ENCODE data around the gene ITSN2.

DNA sequence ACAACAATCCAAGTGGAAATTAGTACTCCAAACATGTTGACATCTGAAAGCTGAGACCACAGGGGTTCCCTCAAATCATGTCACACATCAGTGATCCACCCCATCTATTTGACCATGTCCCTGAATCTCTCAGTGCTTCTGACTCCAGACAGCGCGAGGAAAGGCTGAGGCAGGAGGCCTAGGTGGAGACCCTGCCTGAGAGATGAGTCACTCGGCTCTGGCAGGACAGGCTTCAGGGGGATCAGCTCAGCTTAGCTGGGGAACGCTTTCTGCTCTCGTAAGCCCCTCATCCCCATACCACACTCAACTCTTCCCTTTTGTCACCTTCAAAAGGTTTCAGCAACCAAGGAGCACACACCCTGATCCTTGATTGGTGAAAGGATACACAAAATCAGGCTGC is 191.3 kb downstream of the ITSN2 start:
- TF ChIP-seq, protein P1, sequence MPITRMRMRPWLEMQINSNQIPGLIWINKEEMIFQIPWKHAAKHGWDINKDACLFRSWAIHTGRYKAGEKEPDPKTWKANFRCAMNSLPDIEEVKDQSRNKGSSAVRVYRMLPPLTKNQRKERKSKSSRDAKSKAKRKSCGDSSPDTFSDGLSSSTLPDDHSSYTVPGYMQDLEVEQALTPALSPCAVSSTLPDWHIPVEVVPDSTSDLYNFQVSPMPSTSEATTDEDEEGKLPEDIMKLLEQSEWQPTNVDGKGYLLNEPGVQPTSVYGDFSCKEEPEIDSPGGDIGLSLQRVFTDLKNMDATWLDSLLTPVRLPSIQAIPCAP (CRISPR knock-in tag; IDR thresholded peaks at IDR 0.05): no peak
- TF ChIP-seq, protein P2, sequence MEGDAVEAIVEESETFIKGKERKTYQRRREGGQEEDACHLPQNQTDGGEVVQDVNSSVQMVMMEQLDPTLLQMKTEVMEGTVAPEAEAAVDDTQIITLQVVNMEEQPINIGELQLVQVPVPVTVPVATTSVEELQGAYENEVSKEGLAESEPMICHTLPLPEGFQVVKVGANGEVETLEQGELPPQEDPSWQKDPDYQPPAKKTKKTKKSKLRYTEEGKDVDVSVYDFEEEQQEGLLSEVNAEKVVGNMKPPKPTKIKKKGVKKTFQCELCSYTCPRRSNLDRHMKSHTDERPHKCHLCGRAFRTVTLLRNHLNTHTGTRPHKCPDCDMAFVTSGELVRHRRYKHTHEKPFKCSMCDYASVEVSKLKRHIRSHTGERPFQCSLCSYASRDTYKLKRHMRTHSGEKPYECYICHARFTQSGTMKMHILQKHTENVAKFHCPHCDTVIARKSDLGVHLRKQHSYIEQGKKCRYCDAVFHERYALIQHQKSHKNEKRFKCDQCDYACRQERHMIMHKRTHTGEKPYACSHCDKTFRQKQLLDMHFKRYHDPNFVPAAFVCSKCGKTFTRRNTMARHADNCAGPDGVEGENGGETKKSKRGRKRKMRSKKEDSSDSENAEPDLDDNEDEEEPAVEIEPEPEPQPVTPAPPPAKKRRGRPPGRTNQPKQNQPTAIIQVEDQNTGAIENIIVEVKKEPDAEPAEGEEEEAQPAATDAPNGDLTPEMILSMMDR (IDR thresholded peaks at IDR 0.05): no peak
- TF ChIP-seq NFYB (CRISPR knock-in tag; conservative IDR thresholded peaks at IDR 0.05; ENCODE audit: low read depth): no peak
- TF ChIP-seq TP53 (CRISPR knock-in tag; IDR thresholded peaks at IDR 0.05): no peak
- no peak for TF ChIP-seq CREB1 (CRISPR knock-in tag; IDR thresholded peaks at IDR 0.05)
- no peak for TF ChIP-seq ZNF121 (CRISPR knock-in tag; IDR thresholded peaks at IDR 0.05)
- TF ChIP-seq CBFB (CRISPR knock-in tag; IDR thresholded peaks at IDR 0.05; ENCODE audit: low read depth): no peak
- no peak for TF ChIP-seq MAX (CRISPR knock-in tag; IDR thresholded peaks at IDR 0.05)
- no peak for TF ChIP-seq ESRRA (CRISPR knock-in tag; IDR thresholded peaks at IDR 0.05; ENCODE audit: borderline replicate concordance)

All from WTC11 (cell line).